Activated naive CD4-positive, alpha-beta T cell treated with anti-CD3 and anti-CD28 coated beads, Interleukin-2, amount 50 U/mL, for 72 hours (primary cell): ENCODE measurements around the gene KIAA0513. TPM values are rescaled to one million over a fixed set of nuclear protein-coding genes. Genes with fewer than 3 reads are reported as not detected.

Experiments used
- ATAC-seq, 2 donors: fragments of 150-1000 bp; cut with Tn5 transposase; 2 replicates each; pipeline ENCODE4 v1.10.0; 2021; ENCODE audit warnings: mild to moderate bottlenecking in 2 of 2, moderate library complexity in 2 of 2
- DNase-seq, 2 donors: peaks; one replicate each; pipeline ENCODE4 v3.0.0; 2021 to 2022; ENCODE audit warnings: low spot score in 2 of 2
- H3K27ac Mint-ChIP-seq, 2 donors: one replicate each; pipeline ENCODE4 v1.8.0; 2022; ENCODE audit warnings: mild to moderate bottlenecking in 2 of 2, mixed read lengths in 2 of 2
- H3K36me3 Mint-ChIP-seq, 2 donors: one replicate each; pipeline ENCODE4 v1.8.0; 2022; ENCODE audit warnings: mixed read lengths in 2 of 2
- H3K9me3 Mint-ChIP-seq, 2 donors: one replicate each; pipeline ENCODE4 v1.8.0; 2022; ENCODE audit warnings: mixed read lengths in 2 of 2
- total RNA-seq, 2 donors: library from RNA; stranded (reverse); gene quantifications; one replicate each; pipeline ENCODE4 v1.2.3, GENCODE V29; 2022

KIAA0513 gene
- total RNA-seq, 2 donors from 2014 or later: 5.5 to 15.0 TPM

DNA sequence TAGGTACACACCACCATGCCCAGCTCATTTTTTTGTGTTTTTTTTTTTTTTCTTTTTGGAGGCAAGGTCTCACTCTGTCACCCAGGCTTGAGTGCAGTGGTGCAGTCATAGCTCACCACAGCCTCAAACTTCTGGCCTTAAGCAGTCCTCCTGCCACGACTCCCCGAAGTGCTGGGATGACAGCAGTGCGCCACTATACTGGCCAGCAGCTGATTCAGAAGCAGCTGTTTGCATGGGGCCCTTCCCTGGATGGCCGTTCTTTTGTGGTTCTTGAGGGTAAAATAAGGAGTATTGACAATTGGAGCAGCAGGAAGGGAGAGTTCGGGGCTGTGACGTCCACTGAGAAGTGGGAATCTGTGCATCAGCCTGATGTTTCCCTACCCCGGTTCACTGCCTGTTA is 41.6 kb downstream of the KIAA0513 start:
- Mint-ChIP-seq H3K27ac (no peak overlapping the region), H3K36me3 (peaks cover 0 to 5% of the 10 kb centered on the region in 2 donors), H3K9me3 (no peaks in the 10 kb centered on the region)
- ATAC-seq (no peak), DNase-seq (no peak)

- no peak for ATAC-seq
- Mint-ChIP-seq H3K9me3 (no peaks in the 10 kb centered on the region), H3K27ac (no peak overlapping the region), H3K36me3 (peaks cover 0 to 5% of the 10 kb centered on the region in 2 donors)
- no peak for DNase-seq
Observed at GRCh38 chr16:85072076-85072860, 44.7 kb downstream of the KIAA0513 start.

DNA sequence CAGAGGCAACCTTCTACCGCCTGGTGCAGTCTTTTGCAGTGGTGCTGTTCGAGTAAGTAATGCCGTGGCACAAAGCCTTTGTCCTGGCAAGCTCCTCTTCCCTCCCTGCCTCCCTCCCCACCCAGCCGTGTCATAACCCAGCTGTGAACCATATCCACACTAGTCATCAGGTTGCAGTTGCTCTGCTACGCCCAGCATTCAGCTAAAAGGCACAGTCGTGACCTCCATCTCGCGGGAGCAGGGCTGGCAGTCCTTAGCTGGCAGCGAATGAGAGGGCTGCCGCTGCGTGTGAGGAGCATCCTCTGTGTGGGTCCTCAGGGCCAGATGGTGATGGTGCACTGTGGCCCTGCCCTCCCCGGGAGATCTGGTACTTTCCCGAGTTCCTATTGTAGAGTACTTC is 45.4 kb downstream of the KIAA0513 start:
- no peak for DNase-seq
- ATAC-seq: no peak
- Mint-ChIP-seq H3K9me3 (no peaks in the 10 kb centered on the region), H3K36me3 (peaks cover 0 to 5% of the 10 kb centered on the region in 2 donors), H3K27ac (no peak overlapping the region)

GRCh38 chr16:85074225-85074914 is 46.8 kb downstream of the KIAA0513 start:
- H3K36me3 Mint-ChIP-seq: peaks cover 0 to 10% of the 10 kb centered on the region in 2 donors
- ATAC-seq (no peak), DNase-seq (no peak)
- H3K27ac Mint-ChIP-seq: peak overlapping the region in 1 of 2 donors; percentile 4
- H3K9me3 Mint-ChIP-seq: no peaks in the 10 kb centered on the region

DNA sequence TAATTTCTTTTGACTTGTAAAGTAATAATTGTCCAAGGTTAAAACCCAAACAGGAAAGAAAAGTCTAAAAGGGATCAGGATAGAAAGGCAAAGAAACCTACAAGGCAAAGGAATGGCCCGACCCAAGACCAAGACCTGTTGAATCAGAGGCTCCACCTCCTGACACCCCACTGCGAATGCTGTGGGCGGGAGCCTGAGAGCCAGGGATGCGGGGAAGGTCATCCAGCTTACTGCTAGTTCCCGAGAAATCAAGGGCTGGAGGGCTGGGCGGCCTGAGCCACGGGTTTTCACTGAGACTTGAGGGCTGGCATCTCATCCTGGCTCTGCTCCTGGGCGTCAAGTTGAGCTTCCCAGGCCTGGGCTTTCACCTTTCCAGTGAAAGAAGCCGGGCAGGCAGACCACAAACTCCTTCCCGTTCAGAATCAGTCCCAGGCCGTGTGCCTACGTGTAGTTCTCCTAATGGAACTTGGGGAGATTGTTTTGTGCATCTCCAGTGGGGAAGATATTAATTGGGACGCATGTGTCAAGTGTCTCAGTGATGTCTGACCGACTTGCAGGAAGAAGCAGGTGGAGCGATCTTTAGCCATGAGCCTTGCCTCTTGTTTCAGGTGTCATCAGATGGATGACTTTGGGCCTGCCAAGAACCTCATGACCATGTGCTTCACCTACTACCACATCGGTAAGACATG is 47.8 kb downstream of the KIAA0513 start:
- H3K27ac Mint-ChIP-seq: no peak overlapping the region
- H3K9me3 Mint-ChIP-seq: no peaks in the 10 kb centered on the region
- no peak for ATAC-seq
- DNase-seq: no peak
- peaks cover 0 to 10% of the 10 kb centered on the region in 2 donors for H3K36me3 Mint-ChIP-seq

DNA sequence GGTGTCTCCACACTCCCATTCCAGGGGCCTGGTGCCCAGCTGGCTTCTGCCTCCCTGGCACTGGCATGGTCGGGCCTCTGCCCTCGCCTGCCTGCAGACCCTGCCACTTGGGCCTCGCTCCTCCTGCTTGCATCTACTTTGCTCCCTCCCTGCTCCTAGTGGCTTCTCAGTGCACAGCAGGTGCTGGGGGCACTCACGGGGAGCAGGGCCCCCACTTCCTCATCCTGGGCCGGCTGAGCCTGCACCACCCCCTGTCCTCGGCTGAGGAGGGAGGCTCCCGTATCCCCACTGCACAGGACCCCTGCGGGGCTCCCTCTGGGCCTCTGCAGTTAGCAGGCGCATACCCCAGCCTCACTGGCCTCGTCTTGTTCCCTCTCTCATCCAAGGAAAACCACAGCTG is 49.4 kb downstream of the KIAA0513 start:
- ATAC-seq (no peak), DNase-seq (no peak)
- peak overlapping the region in 1 of 2 donors; percentile 22 for H3K27ac Mint-ChIP-seq
- no peaks in the 10 kb centered on the region for H3K9me3 Mint-ChIP-seq
- H3K36me3 Mint-ChIP-seq: peaks cover 0 to 5% of the 10 kb centered on the region in 2 donors

GRCh38 chr16:85077576-85078125 is 50.1 kb downstream of the KIAA0513 start:
- Mint-ChIP-seq H3K27ac (peak overlapping the region; percentile 40 to 94), H3K9me3 (no peaks in the 10 kb centered on the region), H3K36me3 (peaks cover 0 to 5% of the 10 kb centered on the region in 2 donors)
- DNase-seq: no peak
- no peak for ATAC-seq

DNA sequence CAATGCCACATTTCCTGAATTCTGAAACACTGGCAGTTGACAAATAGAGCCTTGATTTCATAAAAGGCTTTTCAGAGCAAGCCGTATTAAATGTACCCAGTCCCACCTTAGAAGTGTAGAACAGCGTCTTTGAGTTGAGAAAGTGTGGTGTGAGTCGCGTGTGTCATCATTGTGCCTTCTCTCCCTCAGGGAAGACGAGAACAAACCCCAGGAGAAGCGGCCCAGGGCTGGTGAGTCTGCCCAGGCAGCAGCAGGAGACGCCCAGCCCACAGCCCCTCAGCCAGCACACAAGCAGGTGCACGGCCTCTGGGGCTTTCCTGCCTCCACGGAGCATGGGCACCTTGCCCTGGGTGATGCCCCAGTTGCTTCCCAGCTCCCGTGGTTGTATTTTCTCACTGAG is 50.6 kb downstream of the KIAA0513 start:
- no peak for DNase-seq
- peak overlapping the region in 1 of 2 donors; percentile 40 for H3K27ac Mint-ChIP-seq
- no peaks in the 10 kb centered on the region for H3K9me3 Mint-ChIP-seq

DNA sequence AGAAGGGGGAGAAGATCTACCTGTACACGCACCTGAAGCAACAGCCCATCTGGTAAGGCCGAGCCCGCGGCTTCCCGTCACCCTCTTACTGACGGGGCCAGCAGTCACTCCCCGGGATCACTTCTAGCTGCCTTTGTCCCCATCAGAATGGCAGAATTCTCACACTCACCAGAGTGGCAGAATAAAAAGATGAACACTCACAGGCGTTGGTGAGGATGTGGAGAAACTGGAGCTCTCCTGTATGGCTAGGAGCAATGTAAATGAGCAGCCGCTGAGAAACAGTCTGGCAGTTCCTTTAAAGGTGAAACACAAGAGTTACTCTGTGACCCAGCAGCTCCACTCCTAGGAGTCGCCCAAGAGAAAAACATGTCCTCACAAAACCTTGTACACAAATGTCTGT is 51.4 kb downstream of the KIAA0513 start:
- DNase-seq: no peak
- H3K36me3 Mint-ChIP-seq: peaks cover 0 to 5% of the 10 kb centered on the region in 2 donors
- no peak for ATAC-seq
- no peak overlapping the region for H3K27ac Mint-ChIP-seq
- no peaks in the 10 kb centered on the region for H3K9me3 Mint-ChIP-seq

More for the DNA sequence above, 50.6 kb downstream of the KIAA0513 start:
- no peak for ATAC-seq
- H3K36me3 Mint-ChIP-seq: peaks cover 0 to 5% of the 10 kb centered on the region in 2 donors

DNA sequence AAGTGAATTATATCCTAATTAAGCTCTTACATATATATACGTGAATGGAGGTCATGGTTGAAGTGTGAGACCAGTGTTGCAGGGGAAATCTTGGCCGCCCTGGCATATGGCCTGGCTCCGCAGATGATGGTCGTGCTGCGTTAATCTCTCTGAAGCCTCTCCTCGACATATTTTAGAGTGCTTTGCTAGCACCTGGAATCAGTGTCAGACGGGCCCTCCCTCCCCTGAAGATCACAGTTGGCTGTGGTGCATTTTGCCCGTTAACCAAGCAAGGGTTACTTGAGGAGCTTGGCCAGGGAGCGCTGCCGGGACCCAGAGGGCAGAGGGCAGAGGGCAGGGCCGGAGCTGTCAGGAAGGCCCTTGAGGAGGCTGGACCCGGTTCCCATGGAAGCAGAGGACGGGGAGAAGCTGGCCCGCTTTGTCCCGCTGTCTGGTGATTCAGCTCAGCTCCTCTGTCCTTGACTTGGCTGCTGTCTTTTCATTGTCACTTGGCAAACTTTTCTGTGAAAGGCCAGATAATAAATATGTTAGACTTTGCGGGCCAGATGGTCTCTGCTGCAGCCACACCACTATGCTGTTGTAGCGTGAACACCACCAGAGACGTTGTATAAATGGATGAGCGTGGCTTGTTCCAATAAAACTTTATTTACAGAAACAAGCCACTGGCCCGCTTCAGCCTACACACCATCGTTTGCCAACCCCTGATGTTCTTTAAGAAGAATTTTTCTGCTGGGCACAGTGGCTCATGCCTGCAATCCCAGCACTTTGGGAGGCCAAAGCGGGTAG is 52.4 kb downstream of the KIAA0513 start:
- Mint-ChIP-seq H3K9me3 (no peaks in the 10 kb centered on the region), H3K27ac (no peak overlapping the region), H3K36me3 (peaks cover 0 to 5% of the 10 kb centered on the region in 2 donors)
- DNase-seq (no peak), ATAC-seq (no peak)

DNA sequence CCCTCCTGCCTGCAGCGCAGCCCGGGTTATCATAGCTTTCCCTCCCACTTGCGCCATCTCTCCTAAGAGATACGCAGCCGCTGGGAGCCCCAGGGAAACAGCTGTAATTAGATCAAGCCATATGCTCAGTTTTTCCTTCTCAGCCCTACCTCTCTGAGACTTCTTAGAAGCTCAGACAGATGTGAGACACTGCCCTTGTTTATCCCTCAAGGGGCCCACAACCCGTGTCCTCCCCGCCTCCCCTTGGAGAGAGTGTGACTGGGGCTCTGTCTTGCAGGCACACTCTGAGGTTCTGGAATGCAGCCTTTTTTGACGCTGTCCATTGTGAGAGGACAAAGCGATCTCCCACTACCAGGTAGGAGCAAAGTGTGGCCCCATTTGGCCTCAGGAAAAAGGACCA is 53.4 kb downstream of the KIAA0513 start:
- ATAC-seq (no peak), DNase-seq (no peak)
- Mint-ChIP-seq H3K27ac (peak overlapping the region in 1 of 2 donors; percentile 79), H3K36me3 (peaks cover 0 to 5% of the 10 kb centered on the region in 2 donors), H3K9me3 (no peaks in the 10 kb centered on the region)

DNA sequence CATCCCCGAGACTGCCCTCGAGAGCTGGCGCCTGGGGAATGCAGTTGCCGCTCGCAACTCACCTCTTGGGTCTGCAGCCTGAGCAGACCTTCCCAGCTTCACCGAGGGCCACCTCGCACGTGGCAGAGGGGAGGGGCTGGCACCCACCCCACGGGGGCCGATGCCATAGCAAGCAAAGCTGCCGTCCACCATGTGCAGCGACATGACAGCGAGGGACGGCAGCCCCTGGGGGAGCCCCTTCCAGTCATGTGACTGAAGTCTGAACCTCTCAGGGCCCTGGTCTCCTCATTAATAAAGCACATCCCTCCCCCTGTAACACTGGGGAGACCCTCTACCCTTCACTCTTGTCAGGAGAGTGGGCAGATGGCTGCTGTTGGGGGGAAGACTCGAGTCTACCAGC is 54.2 kb downstream of the KIAA0513 start:
- no peaks in the 10 kb centered on the region for H3K9me3 Mint-ChIP-seq
- DNase-seq (no peak), ATAC-seq (no peak)
- H3K36me3 Mint-ChIP-seq: peaks cover 0 to 5% of the 10 kb centered on the region in 2 donors
- no peak overlapping the region for H3K27ac Mint-ChIP-seq

- Mint-ChIP-seq H3K36me3 (peaks cover 0 to 5% of the 10 kb centered on the region in 2 donors), H3K27ac (peak overlapping the region in 1 of 2 donors; percentile 28), H3K9me3 (no peaks in the 10 kb centered on the region)
- ATAC-seq (no peak), DNase-seq (no peak)
Observed at GRCh38 chr16:85082173-85083050, 54.8 kb downstream of the KIAA0513 start.

DNA sequence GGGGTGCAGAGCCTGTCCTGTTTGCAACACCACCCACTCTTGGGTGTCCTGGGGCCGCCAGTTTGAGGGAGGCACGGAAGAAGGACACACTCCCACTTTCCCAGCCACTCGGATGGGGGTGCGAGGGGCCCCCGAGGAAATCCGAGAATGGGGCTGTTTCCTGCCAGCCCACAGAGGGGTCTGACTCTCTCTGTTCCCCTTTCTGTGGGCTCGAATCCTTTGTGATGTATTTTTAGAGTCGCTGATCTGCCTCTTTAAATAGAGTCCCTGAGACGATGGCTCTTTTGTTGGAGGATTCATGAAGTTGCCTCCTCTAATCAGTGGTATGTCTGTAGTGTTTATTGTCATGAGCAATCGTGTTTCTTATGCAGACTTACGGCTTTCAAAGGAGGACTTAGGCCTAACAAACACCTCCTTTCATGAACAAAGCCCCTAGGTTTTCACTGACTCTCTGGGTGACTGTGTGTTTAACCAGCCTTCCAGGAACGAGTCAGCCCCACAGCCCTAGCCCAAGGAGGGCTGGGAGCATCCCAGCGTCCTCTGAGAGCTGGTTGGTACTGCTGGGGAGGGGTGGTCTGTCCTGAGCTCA is 55.5 kb downstream of the KIAA0513 start:
- Mint-ChIP-seq H3K27ac (peak overlapping the region; percentile 7 to 28), H3K36me3 (peaks cover 0 to 5% of the 10 kb centered on the region in 2 donors), H3K9me3 (no peaks in the 10 kb centered on the region)
- DNase-seq (no peak), ATAC-seq (peak; percentile 23 to 41)
